ENCODE measurements around the gene DHRS1.

DHRS1 gene

DNA sequence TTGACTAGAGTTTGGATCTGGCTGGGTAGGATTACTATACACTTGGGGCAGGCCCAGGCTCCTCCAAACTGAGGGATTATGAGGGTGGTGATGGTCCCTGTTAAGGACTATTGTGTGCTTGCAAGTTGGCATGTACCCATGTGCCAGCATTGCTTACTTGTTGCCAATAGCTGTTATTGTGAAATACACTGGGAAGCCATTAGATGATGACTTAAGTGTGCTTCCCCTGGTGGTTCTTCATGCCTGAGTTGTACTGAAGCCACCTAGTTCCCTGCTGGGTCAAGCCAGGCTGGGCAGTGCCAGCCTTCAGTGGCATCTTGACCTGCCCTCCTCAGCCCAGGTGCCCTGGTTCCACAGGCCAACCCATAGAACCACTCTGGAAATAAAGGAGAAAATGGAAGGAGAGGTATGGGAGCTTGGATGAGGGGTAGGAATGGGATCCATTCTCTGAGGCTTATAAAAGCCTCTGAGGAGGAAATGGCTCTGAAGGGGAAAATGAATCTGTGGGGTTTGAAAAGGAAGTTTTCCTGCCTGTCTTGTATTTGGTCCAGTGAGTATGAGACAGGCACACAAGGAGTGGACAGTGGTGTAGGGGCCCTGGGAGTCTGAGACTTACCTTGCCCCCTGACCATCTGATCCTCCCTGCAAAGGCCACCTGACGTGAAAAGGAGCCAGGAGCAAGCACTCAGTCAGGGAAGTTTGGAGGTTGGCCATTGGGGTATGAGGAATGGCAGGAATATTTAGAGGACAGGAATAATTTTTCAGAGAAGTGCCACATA is 12.4 kb upstream of the DHRS1 start:
- no peak for DNase-seq (ENCODE audit: low read depth, low spot score)
- no peak overlapping the region for H3K4me3 ChIP-seq (ENCODE audit: low read length)

DNA sequence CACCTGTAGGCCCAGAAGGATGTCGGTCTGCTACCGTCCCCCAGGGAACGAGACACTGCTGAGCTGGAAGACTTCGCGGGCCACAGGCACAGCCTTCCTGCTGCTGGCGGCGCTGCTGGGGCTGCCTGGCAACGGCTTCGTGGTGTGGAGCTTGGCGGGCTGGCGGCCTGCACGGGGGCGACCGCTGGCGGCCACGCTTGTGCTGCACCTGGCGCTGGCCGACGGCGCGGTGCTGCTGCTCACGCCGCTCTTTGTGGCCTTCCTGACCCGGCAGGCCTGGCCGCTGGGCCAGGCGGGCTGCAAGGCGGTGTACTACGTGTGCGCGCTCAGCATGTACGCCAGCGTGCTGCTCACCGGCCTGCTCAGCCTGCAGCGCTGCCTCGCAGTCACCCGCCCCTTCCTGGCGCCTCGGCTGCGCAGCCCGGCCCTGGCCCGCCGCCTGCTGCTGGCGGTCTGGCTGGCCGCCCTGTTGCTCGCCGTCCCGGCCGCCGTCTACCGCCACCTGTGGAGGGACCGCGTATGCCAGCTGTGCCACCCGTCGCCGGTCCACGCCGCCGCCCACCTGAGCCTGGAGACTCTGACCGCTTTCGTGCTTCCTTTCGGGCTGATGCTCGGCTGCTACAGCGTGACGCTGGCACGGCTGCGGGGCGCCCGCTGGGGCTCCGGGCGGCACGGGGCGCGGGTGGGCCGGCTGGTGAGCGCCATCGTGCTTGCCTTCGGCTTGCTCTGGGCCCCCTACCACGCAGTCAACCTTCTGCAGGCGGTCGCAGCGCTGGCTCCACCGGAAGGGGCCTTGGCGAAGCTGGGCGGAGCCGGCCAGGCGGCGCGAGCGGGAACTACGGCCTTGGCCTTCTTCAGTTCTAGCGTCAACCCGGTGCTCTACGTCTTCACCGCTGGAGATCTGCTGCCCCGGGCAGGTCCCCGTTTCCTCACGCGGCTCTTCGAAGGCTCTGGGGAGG is 11.3 kb upstream of the DHRS1 start, which contains the start of gene LTB4R:
LTB4R (plus strand) TSS at position 857 of the 959 bp plus-strand sequence. CDS start 4,150 bp downstream, outside the sequence.
- DNase-seq (ENCODE audit: low read depth, low spot score) = no peak
- no peak within 1 kb of the TSS for H3K4me3 ChIP-seq (ENCODE audit: low read length)

GRCh38 chr14:24310265-24310645 is 10.7 kb upstream of the DHRS1 start:
- no peak overlapping the region for H3K4me3 ChIP-seq (ENCODE audit: low read length)
- DNase-seq (ENCODE audit: low read depth, low spot score) = no peak

DNA sequence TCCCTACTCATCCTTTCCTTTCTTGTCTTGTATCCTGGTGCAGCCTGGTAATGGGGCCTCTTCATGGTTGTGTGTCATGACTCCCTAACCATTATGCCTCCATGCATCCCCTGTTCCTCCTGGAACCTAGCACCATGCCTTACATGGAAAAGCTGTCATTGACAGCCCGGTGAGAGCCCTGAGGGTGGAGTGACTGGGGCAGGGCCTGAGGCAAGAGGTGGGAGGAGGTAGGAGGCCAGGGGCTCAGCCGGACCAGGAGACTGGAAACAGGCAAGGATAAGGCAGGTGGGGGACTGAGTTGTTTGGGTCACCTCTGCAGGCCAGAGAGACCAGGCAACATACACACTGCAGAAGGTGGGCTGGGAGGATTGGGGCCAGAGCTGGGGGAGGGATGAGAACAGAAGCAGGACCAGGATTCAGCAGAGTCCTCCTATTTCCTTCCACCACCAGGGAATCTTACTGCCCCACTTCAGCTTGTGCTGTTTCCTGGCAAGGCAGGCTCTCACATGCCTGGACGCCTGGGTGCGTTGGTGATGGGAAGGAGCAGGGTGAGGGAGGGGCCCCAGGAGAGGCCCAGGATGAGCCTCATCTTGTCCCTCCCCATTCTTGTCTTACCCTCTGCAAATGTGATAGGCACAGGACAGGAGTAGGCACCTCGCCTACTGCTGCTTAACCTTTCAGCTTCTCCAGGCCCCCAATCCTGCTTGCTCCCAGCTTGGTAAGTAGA is 10.1 kb upstream of the DHRS1 start, which contains the start of gene LTB4R2:
LTB4R2 (plus strand) TSS at position 603 of the 727 bp plus-strand sequence. CDS start 525 bp downstream, outside the sequence.
- no peak within 1 kb of the TSS for H3K4me3 ChIP-seq (ENCODE audit: low read length)
- DNase-seq (ENCODE audit: low read depth, low spot score) = no peak

- DNase-seq (ENCODE audit: low read depth, low spot score) = no peak
- H3K4me3 ChIP-seq (ENCODE audit: low read length) = no peak overlapping the region
Observed at GRCh38 chr14:24308342-24309124, 9.0 kb upstream of the DHRS1 start.

DNA sequence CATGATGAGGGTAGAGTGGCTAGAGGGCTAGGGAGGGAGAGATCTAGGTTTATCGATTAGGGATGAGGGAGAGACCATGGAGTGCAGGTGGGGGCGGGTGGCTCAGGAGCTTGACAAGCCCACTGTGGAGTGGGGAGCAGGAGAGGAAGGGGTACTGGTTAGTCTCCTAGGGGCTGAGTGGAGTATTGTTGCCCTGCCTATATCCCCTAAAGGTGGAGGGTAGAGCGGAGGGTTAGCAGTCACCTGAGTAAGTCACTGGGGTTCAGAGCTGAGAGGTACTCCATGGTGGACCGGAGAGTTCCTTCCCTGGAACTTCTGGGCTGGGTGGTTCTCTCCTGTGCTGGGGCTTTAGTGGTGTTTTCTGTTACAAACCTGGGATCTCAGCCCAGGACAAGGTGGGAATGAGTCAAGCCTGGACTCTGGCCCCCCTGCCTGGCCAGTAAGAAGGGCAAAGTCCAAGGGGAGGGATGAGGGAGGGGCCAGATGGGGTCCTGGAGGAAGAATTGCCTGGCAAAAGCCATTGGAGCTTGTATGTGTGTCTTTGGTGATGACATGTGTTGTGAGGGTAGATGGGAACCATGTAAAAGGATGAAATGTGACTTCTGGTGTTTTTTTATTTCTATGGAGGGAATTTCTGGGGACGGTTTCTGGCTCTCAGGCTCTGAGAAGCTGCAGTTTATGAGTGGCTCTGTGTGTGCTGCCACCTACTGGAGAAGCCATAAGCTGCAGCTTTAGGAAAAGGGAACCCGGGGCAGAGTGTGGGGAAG is 8.2 kb upstream of the DHRS1 start, which contains the start of gene CIDEB:
CIDEB (minus strand) TSS at position 403 of the 767 bp plus-strand sequence; CDS start at position 284, 119 bp downstream.
- no peak within 1 kb of the TSS for H3K4me3 ChIP-seq (ENCODE audit: low read length)
- DNase-seq (ENCODE audit: low read depth, low spot score) = peak; percentile 35

DNA sequence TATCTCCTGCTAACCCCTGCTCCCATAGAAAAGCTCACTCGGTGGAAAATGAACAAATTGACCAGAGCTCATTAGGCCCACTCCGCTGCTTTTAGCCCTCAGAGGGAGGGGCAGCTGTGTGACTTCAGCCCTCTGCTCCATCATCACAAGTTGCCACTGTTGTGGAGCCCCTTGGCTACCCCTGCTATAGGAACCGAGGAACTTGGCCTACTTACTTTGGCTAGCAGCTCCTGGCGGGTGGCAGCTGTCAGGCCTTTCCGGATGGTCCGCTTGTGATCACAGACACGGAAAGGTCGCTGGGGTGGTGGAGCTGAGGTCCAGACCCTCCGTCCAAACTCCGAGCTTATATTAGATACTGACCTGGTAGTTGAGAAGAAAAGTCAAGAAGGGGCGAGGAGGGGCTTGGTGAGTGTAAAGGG is 7.6 kb upstream of the DHRS1 start:
- DNase-seq (ENCODE audit: low read depth, low spot score) = no peak

GRCh38 chr14:24304019-24304387 is 4.4 kb upstream of the DHRS1 start:
- no peak for DNase-seq (ENCODE audit: low read depth, low spot score)
- no peak overlapping the region for H3K4me3 ChIP-seq (ENCODE audit: low read length)

More for the DNA sequence above, 7.6 kb upstream of the DHRS1 start:
- no peak overlapping the region for H3K4me3 ChIP-seq (ENCODE audit: low read length)

- DNase-seq (ENCODE audit: low read depth, low spot score) = no peak
Observed at GRCh38 chr14:24300326-24300980, 873 bp upstream of the DHRS1 start.

DNA sequence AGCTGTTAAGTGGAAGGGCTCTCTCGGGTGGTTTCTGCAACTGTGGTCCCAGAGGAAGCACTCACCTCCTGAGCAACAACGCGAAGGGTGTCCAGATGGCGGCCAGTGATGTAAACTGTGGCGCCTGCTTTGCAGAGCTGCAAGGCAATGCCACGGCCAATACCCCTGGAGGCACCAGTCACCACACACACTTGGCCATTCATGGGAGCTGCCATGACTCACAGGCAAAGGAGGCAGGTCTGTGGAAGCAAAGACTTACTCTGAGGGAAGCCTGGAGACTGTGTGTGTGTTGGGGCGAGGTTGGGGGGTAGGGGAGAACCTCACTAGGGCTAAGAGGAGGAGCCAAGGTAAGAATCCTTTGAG is 707 bp downstream of the DHRS1 start:
- H3K4me3 ChIP-seq (ENCODE audit: low read length) = peak overlapping the region; percentile 94
- DNase-seq (ENCODE audit: low read depth, low spot score) = no peak

More at GRCh38 chr14:24300326-24300980, 873 bp upstream of the DHRS1 start:
- H3K4me3 ChIP-seq (ENCODE audit: low read length) = peak overlapping the region; percentile 94

DNA sequence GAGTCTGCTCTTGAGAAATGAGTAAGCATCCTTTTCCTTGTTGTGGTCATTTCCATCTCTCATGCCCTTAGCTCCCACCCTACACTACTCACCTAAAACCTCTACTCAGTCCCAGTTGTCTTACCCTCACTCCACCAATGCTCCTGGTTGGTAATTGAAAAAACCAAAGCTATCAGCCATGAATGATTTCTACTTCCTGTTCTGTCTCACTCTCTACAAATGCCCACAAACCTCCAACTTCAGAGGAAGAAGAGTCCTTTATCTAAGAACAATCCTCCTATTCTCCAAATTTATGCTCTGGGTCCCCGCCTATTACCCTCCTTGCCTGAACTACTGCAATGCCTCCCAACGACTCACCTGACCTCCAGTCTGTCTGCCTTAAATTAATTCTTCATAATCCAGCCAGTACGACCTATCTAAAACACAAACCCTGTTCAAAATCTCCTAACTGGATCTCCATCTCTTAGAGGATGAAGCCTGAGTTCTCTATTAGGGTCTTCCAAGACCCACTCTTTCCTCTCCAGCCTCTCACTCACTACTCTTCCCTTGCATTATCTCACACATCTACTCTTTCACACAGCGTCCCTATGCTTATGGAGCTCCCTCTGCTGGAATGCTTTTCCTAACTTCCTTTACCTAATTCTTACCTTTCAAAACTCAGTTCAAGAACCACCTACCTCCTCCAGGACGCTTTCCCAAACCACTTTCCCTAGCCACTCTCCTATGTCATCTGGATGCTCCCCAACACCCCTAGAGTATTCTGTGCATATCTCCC is 2.2 kb downstream of the DHRS1 start:
- peak; percentile 57 for DNase-seq (ENCODE audit: low read depth, low spot score)
- no peak overlapping the region for H3K4me3 ChIP-seq (ENCODE audit: low read length)

DNA sequence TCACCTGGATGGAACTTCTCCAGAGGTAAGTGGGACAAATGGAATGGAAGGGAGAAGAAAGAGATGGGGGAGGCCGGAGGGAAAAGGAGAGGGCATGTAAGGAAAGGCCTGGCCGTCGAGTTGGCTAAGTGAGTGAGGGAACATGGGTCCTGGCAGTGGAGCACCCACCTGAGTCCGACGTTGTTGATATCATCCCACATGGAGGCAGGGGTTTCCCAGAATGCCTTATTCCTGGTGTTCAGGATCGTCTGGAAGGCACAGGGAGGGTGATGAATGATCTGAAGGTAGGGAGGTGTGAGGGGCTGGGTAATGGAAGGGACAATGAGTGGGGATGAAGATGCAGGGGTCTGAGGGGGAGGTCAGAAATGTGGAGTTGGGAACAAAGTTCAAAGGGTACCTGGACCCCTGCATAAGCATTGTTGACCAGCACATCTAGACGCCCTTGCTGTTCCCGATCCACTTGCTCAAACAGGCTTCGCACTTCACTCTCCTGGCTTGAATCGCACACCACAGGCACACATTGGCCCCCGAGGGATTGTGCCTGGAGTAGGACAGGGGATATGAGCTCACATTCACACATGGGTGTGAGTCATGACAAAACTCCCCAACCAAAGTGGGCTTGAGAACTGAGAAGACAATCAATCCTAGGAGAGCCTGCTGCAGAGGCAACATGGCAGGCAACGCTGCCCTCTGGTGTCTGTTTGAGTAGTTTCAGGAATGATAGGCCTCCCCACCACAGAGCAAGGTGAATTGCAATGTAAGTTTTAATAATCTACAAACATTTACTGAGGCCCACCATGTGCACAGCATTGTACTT is 3.0 kb downstream of the DHRS1 start:
- no peak overlapping the region for H3K4me3 ChIP-seq (ENCODE audit: low read length)
- peak; percentile 69 for DNase-seq (ENCODE audit: low read depth, low spot score)

DNA sequence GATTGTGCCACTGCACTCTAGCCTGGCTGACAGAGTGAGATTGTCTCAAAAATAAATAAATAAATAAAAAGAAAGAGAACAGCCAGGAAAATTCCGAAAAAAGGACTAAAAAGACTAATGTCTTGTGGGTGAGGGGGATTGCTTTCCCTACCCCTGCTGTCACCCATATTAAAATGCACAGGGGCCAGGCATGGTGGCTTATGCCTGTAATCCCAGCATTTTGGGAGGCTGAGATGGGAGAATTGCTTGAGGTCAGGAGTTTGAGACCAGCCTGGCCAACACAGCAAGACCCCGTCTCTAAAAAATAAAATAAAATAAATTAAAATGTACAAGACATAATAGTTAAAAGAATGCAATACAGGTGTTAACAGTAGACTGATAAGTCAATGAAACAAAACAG is 6.1 kb downstream of the DHRS1 start:
- DNase-seq (ENCODE audit: low read depth, low spot score) = no peak
- no peak overlapping the region for H3K4me3 ChIP-seq (ENCODE audit: low read length)

DNA sequence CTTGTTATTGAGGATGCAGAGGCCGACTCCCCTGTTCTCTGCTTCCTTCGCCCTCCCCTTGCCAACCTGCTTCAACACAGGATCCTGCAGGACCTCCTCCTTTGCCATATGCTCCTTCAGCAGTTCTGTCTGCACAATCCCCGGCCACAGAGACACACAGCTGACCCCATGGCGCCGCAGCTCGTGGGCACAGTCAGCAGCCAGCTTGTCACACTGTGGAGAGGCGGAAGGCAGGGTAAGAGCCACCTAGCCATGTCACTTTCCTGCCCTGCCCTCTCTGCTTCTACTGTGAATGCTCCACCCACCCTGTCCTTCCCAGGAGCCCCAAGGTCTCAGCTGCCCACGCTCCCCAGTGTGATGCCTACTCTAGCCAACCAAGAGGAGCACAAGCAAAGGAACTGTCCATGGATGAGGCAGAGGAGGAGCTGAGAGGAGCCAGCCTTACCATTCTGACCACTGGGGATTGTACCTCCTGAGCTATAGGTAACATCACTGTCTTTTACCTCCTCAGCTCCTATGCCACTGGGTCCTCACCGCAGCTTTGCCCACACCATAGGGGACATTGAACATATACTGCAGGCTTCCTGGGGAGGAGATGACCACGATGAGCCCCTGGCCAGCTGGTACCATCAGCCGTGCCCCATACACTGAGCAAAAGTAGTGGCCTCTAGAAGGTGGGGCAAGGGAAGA is 7.3 kb downstream of the DHRS1 start:
- DNase-seq (ENCODE audit: low read depth, low spot score) = no peak
- no peak overlapping the region for H3K4me3 ChIP-seq (ENCODE audit: low read length)

- H3K4me3 ChIP-seq (ENCODE audit: low read length) = no peak overlapping the region
- no peak for DNase-seq (ENCODE audit: low read depth, low spot score)
Observed at GRCh38 chr14:24291446-24292117, 8.0 kb downstream of the DHRS1 start.

All from Jurkat, Clone E6-1 (cell line).